Measurements from ENCODE around the gene FAM107B. TPM values are rescaled to one million over a fixed set of nuclear protein-coding genes. Genes with fewer than 3 reads are reported as not detected.

The FAM107B gene
- total RNA-seq, 4 donors from 2014 or later, result 7.3 to 15.6 (median 13.3) TPM

DNA sequence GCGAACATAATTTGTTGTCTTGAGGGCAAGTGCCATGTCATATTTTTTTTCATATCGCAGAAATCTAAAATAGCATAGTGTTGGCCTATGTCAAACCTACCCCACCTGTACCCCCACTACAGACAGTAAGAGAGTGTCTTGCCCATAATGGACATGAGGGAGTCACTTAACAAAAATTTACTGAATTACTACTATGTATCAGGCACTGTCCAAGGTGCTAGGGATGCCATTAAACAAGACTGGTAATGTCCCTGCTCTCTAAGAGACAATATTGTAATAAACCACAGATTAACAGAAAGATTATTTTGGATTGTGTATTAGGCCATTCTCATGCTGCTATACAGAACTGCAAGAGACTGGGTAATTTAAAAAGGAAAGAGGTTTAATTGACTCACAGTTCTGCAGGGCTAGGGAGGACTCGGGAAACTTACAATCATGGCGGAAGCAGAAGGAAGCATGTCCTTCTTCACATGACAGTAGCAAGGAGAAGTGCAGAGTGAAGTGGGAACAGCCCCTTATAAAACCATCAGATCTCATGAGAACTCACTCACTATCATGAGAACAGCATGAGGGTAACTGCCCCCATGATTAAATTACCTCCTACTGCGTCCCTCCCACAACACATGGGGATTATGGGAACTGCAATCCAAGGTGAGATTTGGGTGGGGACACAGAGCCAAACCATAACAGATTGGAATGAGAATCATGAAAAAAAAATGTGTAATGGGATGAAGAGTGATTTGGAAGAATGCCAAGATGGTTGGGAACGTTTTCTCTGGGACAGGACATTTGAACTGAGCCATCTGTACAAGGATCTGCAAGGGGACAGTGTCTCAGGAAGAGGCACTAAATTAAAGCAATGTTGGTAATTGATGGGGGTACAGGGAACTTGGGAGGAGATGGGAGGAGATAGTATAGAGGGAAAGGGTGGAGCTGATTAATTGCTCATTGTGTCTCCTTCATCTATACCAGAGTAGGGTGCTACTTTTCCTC, 108.5 kb downstream of the FAM107B start:
- ATAC-seq, result no peak
- Histone ChIP-seq H3K4me3 (no peak overlapping the region), H3K9me3 (no peaks in the 10 kb centered on the region), H3K27me3 (no peaks in the 10 kb centered on the region), H3K4me1 (peaks cover 0 to 20% (median 4%) of the 10 kb centered on the region in 3 donors), H3K36me3 (no peaks in the 10 kb centered on the region), H3K27ac (no peak overlapping the region)
- TF ChIP-seq POLR2AphosphoS5 (IDR thresholded peaks at IDR 0.05), result no peak
- TF ChIP-seq, protein P1, sequence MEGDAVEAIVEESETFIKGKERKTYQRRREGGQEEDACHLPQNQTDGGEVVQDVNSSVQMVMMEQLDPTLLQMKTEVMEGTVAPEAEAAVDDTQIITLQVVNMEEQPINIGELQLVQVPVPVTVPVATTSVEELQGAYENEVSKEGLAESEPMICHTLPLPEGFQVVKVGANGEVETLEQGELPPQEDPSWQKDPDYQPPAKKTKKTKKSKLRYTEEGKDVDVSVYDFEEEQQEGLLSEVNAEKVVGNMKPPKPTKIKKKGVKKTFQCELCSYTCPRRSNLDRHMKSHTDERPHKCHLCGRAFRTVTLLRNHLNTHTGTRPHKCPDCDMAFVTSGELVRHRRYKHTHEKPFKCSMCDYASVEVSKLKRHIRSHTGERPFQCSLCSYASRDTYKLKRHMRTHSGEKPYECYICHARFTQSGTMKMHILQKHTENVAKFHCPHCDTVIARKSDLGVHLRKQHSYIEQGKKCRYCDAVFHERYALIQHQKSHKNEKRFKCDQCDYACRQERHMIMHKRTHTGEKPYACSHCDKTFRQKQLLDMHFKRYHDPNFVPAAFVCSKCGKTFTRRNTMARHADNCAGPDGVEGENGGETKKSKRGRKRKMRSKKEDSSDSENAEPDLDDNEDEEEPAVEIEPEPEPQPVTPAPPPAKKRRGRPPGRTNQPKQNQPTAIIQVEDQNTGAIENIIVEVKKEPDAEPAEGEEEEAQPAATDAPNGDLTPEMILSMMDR (IDR thresholded peaks at IDR 0.05), result no peak
- no peak for TF ChIP-seq POLR2A (IDR thresholded peaks at IDR 0.05)
- TF ChIP-seq EP300 (IDR thresholded peaks at IDR 0.05), result no peak
- 75 to 84% methylated on average over 5 to 6 of the region's 6 CpGs for WGBS, 2 donors (ENCODE audit: low coverage in 1 of 2)

DNA sequence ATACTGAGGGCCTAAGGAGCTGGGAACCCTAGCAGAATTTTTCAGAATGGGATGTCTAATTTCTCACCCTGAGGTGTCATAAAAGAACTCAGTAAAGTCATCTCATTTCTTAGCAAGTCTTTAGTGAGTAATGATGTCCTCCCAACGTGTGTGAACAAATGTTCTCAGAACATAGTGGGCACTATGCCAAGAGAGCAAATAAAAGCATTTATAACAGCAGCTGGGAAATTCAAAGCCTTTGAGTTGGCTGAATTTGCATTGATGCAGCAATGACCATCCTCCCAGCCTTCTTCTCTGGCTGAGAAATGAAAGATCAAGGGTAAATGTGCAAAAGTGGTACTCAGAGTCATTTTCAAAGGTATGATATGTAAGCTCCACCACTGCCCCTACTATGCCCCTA, 109.4 kb downstream of the FAM107B start:
- Histone ChIP-seq H3K36me3 (no peaks in the 10 kb centered on the region), H3K9me3 (no peaks in the 10 kb centered on the region), H3K27ac (no peak overlapping the region), H3K4me3 (no peak overlapping the region), H3K4me1 (peaks cover 0 to 11% (median 0%) of the 10 kb centered on the region in 3 donors), H3K27me3 (no peaks in the 10 kb centered on the region)
- peak; percentile 20 for TF ChIP-seq POLR2AphosphoS5 (IDR thresholded peaks at IDR 0.05)
- no peak for TF ChIP-seq EP300 (IDR thresholded peaks at IDR 0.05)
- WGBS, 2 donors (ENCODE audit: low coverage in 1 of 2), result 0% methylated on average over 1 of the region's 1 CpG
- ATAC-seq, result peak; percentile 31

DNA sequence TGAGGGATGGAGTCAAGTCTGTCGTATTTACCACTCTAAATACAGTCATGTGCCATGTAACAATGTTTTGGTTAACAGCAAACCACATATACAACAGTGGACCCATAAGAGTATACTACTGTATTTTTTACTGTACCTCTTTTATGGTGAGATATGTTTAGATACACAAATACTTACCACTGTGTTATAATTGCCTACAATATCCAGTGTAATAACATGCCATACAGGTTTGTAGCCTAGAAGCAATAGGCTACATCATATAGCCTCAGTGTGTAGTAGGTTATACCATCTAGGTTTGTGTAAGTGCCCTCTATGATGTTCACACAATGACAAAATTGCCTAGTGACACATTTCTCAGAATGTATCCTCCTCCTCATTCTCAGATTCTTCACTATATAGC, 110.4 kb downstream of the FAM107B start:
- Histone ChIP-seq H3K27ac (no peak overlapping the region), H3K9me3 (no peaks in the 10 kb centered on the region), H3K4me1 (peaks cover 0 to 8% (median 0%) of the 10 kb centered on the region in 3 donors), H3K36me3 (no peaks in the 10 kb centered on the region), H3K27me3 (no peaks in the 10 kb centered on the region), H3K4me3 (no peak overlapping the region)
- TF ChIP-seq, protein P1 (IDR thresholded peaks at IDR 0.05), result no peak
- no peak for ATAC-seq
- 100% methylated on average over 1 of the region's 1 CpG; no CpG with 5 or more reads in 1 of the 2 donors for WGBS, 2 donors (ENCODE audit: low coverage in 1 of 2)

DNA sequence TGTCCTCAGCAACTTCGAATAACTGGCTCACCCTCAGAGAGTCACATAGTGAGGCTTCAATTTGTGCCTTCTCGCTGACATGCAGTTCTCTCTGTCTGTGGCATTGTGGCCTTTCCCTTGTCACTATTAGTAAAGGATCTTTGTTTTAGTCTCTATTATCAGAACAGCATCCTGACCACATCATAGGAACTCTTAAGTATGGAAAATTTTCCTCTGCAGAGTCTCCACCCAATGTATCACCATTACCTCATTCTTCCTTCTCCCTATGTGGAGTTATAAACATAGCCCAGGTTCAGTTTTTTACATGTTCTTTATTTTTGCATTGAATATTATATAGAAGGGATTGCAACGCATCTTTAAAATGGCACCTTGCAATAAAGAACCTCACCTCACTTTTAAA, 112.9 kb downstream of the FAM107B start:
- TF ChIP-seq, protein P1 (IDR thresholded peaks at IDR 0.05), result no peak
- TF ChIP-seq POLR2A (IDR thresholded peaks at IDR 0.05), result no peak
- TF ChIP-seq EP300 (IDR thresholded peaks at IDR 0.05), result no peak
- TF ChIP-seq POLR2AphosphoS5 (IDR thresholded peaks at IDR 0.05), result no peak
- no peak for ATAC-seq
- H3K27ac ChIP-seq, result no peak overlapping the region
- H3K4me3 ChIP-seq, result no peak overlapping the region
- peaks cover 0 to 8% (median 0%) of the 10 kb centered on the region in 3 donors for H3K4me1 ChIP-seq
- no peaks in the 10 kb centered on the region for H3K9me3 ChIP-seq
- no peaks in the 10 kb centered on the region for H3K27me3 ChIP-seq
- 88 to 91% methylated on average over 3 of the region's 3 CpGs for WGBS, 2 donors (ENCODE audit: low coverage in 1 of 2)
- no peaks in the 10 kb centered on the region for H3K36me3 ChIP-seq

DNA sequence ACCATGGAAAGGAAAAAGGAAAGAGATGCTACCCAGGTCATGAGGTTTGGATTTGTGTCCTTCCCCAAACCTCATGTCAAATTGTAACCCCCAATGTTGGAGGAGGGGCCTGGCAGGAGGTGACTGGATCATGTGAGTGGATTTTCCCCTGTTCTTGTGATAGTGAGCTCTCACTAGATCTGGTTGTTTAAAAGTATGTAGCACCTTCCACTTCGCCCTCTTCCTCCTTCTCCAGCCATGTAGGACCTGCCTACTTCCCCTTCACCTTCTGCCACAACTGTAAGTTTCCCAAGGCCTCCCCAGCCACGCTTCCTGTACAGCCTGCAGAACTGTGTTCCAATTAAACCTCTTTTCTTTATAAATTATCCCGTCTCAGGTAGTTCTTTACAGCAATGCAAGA, 113.9 kb downstream of the FAM107B start:
- no peaks in the 10 kb centered on the region for H3K9me3 ChIP-seq
- H3K4me1 ChIP-seq, result peaks cover 0 to 8% (median 0%) of the 10 kb centered on the region in 3 donors
- no peak for ATAC-seq
- H3K4me3 ChIP-seq, result no peak overlapping the region
- no peaks in the 10 kb centered on the region for H3K36me3 ChIP-seq
- WGBS, 2 donors (ENCODE audit: low coverage in 1 of 2), result 90 to 100% methylated on average over 1 to 2 of the region's 3 CpGs
- TF ChIP-seq, protein P1 (IDR thresholded peaks at IDR 0.05), result no peak
- no peak for TF ChIP-seq POLR2AphosphoS5 (IDR thresholded peaks at IDR 0.05)
- no peak for TF ChIP-seq EP300 (IDR thresholded peaks at IDR 0.05)
- TF ChIP-seq POLR2A (IDR thresholded peaks at IDR 0.05), result no peak
- no peak overlapping the region for H3K27ac ChIP-seq
- H3K27me3 ChIP-seq, result no peaks in the 10 kb centered on the region

Measured in gastroesophageal sphincter (tissue), 4 donors.